SHP77 treated with DMSO at 0.1 percent for 48 hours (cell line): ENCODE data around the gene LDLRAD2.

Experiments used
- DNase-seq: peaks from one replicate; lab custom pipeline; 2025; lab: John Stamatoyannopoulos, UW

LDLRAD2 gene

GRCh38 chr1:21842606-21843162 lies 30.6 kb downstream of the LDLRAD2 start:
- no peak for DNase-seq

DNA sequence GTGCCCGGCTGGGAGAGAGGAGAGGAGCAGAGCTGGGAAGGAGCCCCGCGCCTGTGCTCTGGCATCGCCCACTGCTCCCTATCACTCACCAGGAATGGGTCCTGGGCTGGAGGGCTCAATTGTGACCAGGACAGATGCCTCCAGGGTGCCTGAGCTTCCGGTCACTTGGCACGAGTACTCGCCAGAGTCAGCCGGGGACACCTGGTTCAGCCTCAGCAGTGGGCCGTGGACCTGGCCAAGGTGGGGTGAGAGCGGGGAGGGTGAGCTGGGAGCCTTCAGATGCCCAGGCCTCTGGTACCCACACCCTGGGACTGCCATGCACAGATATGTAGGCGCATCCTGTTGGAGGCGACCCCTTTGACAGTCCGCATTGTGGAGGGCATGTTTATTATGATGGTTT lies 31.1 kb downstream of the LDLRAD2 start:
- no peak for DNase-seq

DNA sequence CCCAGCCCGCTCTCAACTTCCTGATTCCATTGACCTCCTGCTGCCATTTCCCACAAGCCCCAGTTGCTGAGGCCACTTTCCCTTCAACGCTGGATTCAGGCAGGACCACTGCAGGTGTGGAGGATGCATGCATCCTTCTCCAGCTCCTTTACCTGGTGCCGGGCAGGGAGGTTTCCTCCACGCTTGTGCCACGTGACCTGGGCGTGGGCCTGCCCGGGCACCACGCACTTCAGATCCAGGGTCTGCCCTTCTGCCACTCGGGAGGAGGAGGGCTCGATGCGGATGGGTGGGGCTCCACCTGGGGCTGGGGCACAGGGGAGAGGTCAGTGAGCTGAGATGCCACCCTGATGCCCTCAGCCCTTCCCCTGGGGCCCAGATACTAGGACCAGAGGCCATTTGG lies 31.9 kb downstream of the LDLRAD2 start:
- DNase-seq = no peak

- DNase-seq = no peak
These were observed 33.9 kb downstream of the LDLRAD2 start for GRCh38 chr1:21845646-21846641.

DNA sequence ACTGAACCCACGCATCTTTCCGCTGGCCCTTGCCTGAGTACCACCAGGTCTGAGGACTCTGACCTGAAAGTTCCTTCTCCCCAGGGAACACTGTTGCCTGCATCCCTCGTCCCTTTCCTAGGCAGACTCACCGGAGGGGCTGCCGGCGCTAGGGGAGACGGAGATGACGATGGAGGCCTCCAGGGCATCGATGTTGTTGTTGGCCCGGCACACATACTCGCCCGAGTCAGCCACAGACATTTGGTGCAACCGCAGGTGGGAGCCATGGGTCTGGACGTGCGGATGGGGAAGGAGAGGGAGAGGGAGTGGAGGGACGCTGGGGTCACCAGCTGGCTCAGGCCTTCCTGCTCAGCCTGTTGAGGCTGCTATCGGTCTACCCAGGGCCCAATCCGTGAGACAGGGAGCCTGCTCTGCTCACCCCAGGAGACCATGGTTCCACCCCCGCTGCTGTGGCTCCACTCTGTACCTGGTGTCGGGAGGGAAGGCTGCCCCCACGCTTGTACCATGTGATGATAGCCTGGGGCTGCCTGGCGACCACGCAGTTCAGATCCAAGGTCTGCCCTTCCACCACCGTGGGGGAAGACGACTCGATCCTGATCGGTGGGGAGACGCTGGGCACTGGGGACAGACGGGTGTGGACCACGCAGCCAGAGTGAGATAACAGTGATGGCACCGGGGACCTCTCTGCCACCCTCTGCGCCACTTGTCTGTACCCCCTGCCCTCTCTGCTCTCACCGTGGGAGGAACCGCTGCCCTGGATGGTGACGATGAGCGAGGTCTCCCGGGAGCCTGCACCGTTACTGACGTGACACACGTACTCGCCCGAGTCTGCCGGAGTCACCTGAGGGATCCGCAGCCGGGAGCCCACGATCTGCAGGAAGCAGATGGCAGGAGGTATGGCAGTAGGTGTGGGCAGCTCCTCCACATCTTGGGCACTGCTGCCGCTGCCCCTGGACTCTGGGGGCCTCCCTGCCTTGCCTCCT lies 35.4 kb downstream of the LDLRAD2 start:
- DNase-seq = no peak

GRCh38 chr1:21848524-21849174 lies 36.6 kb downstream of the LDLRAD2 start:
- DNase-seq = no peak

GRCh38 chr1:21849909-21850576 lies 38.0 kb downstream of the LDLRAD2 start:
- DNase-seq = no peak

DNA sequence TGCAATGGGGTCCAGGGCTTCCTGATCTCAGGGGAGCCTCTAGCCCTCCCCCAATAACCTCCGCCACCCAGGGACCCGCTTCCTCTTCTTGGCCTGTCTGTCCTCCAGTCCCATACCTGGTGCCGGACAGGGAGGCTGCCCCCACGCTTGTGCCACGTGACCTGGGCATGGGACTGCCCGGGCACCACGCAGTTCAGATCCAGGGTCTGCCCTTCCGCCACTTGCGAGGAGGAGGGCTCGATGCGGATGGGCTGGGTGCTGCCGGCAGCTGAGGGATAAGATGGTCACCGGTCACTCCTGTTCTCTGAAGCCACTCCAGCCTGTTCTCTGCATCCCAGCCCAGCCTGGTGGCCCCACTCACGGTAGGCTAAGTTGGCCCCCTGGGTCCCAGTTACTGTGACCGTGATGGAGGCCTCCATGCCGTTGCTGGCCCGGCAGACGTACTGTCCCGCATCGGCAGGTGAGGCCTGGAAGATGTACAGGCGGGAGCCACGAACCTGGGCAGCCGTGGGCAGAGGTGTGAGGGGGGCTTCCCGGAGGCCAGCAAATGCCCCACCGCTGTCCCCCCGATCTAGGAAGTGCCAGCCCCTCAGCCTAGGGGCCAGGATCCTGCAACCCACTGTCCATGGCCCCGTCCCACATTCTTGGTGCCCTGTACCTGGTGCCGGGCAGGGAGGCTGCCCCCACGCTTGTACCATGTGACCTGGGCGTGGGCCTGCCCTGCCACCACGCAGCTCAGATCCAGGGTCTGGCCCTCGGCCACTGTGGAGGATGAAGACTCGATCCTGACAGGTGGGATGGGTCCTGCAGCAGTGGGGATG lies 39.6 kb downstream of the LDLRAD2 start:
- no peak for DNase-seq

GRCh38 chr1:21852282-21853130 lies 40.4 kb downstream of the LDLRAD2 start:
- no peak for DNase-seq

DNA sequence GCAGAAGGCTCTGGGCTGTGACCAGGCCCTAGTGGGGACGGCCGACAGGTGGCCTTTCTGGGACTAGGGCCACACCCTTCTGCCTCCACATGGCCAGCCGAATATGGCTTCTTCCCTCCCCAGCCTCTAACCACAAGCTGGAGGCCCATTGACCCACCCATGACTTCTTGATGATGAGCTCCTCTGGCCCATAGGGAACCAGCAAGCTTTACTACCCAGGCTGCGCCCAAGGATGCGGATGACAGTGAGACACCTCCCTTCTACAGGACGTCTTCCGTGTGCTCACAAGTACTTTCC lies 41.0 kb downstream of the LDLRAD2 start:
- DNase-seq = no peak

- DNase-seq = no peak
These were observed 42.2 kb downstream of the LDLRAD2 start for GRCh38 chr1:21854090-21854750.

GRCh38 chr1:21854751-21855131 lies 42.7 kb downstream of the LDLRAD2 start:
- DNase-seq = no peak

- DNase-seq = no peak
These were observed 43.4 kb downstream of the LDLRAD2 start for GRCh38 chr1:21855257-21856096.

DNA sequence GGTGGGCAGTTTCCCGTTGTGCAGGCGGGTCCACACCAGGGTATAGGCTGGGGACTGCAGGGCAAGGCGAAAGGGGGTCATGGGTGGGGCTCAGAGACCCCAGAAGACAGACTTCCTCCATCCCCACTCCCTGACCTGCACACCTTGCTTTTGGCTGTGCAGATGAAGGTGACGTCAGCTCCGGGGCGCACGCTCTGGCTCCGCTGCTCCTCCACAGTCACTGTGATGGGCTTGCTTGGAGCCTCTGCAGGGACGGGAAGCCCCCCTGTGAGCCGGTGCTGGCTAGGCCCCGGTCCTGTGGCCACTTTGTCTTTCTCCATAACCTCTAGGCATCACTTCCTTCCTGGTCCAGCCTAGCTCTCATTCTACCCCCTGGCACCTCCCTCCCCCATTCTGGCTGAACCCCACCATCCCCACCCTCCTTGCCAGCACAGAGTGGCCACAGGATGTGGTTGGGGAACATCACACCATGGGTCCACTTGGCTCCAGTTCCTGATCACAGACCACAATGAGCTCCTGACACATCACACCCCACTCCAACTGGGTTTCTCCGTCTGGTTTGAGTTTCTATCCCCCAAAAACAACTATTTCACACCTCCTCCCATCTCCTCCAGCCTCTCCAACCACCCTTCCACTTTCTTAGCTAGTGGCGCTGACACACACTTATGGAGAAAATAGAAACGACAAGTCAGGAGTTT lies 45.2 kb downstream of the LDLRAD2 start:
- no peak for DNase-seq

GRCh38 chr1:21857840-21858670 lies 46.0 kb downstream of the LDLRAD2 start:
- DNase-seq = no peak

- DNase-seq = no peak
These were observed 47.7 kb downstream of the LDLRAD2 start for GRCh38 chr1:21859669-21860179.
